ENCODE results near the gene OSM. TPM values are rescaled to one million over a fixed set of nuclear protein-coding genes. Genes with fewer than 3 reads are reported as not detected.

The OSM gene
- total and polyA plus RNA-seq, 2 donors (not counting 3 experiments of a cell fraction or from before 2014, with no cell fraction given), result not detected

- H3K36me3 ChIP-seq (ENCODE audit: control insufficient read depth in 2 of 2, extremely low read depth in 1 of 2, insufficient read depth in 2 of 2, low read length in 2 of 2), result peaks cover 0 to 30% of the 10 kb centered on the region in 2 experiments
- no peak overlapping the region for H3K27ac ChIP-seq (ENCODE audit: insufficient read depth, low read depth, low read length)
- dilution Hi-C loops (cut with MboI; ENCODE audit: extremely low pct_ligation_motif_present, low sequenced_read_pairs), result no loop called here
- FAIRE-seq (no peak), DNase-seq (ENCODE audit: low read depth, low spot score) (no peak)
- no peak overlapping the region for H3K4me3 ChIP-seq (replicated peaks in 1 of 3; ENCODE audit: insufficient read depth in 1 of 3, low read depth in 1 of 3, low read length in 3 of 3)
- H3K9me3 ChIP-seq (replicated peaks; ENCODE audit: control insufficient read depth, insufficient read depth, low read length), result no peaks in the 10 kb centered on the region
- H3K4me2 ChIP-seq (ENCODE audit: insufficient read depth, low read length), result no peak overlapping the region
- no peaks in the 10 kb centered on the region for H4K20me1 ChIP-seq (replicated peaks; ENCODE audit: control insufficient read depth, extremely low read depth, insufficient read depth, low read length)
- H2AFZ ChIP-seq (ENCODE audit: low read depth, low read length), result no peak overlapping the region
- peaks cover 4% of the 10 kb centered on the region for H3K4me1 ChIP-seq (ENCODE audit: control insufficient read depth, extremely low read depth, insufficient read depth, low read length)
- H3K79me2 ChIP-seq (ENCODE audit: control insufficient read depth, insufficient read depth, low read length), result no peaks in the 10 kb centered on the region
- ChIA-PET CTCF (interaction anchor here (1.4 kb wide), 1 partner anchor 11 kb away, joined by 5 read pairs; no protein-coding TSS in a partner anchor), POLR2A (interaction anchor here (0.6 kb wide), 1 partner anchor 218 kb away, joined by 6 read pairs; no protein-coding TSS in a partner anchor)
- no peaks in the 10 kb centered on the region for H3K9me1 ChIP-seq (replicated peaks; ENCODE audit: control insufficient read depth, extremely low read depth, insufficient read depth, low read length)
- H3K27me3 ChIP-seq (ENCODE audit: control insufficient read depth in 2 of 2, insufficient read depth in 2 of 2, low read length in 2 of 2), result no peaks in the 10 kb centered on the region
- TF ChIP-seq EZH2 (IDR thresholded peaks at IDR 0.05; ENCODE audit: borderline replicate concordance, low read depth, low read length, severe bottlenecking) (no peak), CTCF (IDR thresholded peaks at IDR 0.05; ENCODE audit: extremely low read depth in 1 of 2, insufficient read depth in 1 of 2, low read depth in 1 of 2, low read length in 2 of 2) (no peak), JUN (IDR thresholded peaks at IDR 0.05; ENCODE audit: borderline replicate concordance, insufficient read depth, insufficient read length, low read depth) (no peak), MAX (IDR thresholded peaks at IDR 0.05; ENCODE audit: insufficient read depth, insufficient read length) (no peak), FOS (IDR thresholded peaks at IDR 0.05; ENCODE audit: borderline replicate concordance, insufficient read depth, low read length) (no peak), MYC (IDR thresholded peaks at IDR 0.05; ENCODE audit: low read depth, low read length) (no peak), POLR2A (IDR thresholded peaks at IDR 0.05; ENCODE audit: low read depth, low read length) (no peak), POLR2AphosphoS5 (IDR thresholded peaks at IDR 0.05; ENCODE audit: insufficient read depth, low read depth, low read length) (no peak), GATA2 (IDR thresholded peaks at IDR 0.05; ENCODE audit: insufficient read depth, insufficient read length, low read depth, low read length) (no peak)
- intact Hi-C loops (cut with micrococcal nuclease), result no loop called here
- BruUV-seq (replicated peaks), result no TSS peak
- no peak overlapping the region for H3K9ac ChIP-seq (replicated peaks; ENCODE audit: extremely low read depth, insufficient read depth, low read length)
Observed at GRCh38 chr22:30296833-30297232, 30.2 kb upstream of the OSM start.

All from endothelial cell of umbilical vein (primary cell).